ENCODE results near the gene KCTD11. TPM values are rescaled to one million over a fixed set of nuclear protein-coding genes. Genes with fewer than 3 reads are reported as not detected.
A peak's percentile ranks its signal among the peaks of the same experiment; 100 is the strongest.

KCTD11 gene
- total and polyA plus RNA-seq, 10 donors, result 5.4 to 12.0 (median 8.9) TPM

DNA sequence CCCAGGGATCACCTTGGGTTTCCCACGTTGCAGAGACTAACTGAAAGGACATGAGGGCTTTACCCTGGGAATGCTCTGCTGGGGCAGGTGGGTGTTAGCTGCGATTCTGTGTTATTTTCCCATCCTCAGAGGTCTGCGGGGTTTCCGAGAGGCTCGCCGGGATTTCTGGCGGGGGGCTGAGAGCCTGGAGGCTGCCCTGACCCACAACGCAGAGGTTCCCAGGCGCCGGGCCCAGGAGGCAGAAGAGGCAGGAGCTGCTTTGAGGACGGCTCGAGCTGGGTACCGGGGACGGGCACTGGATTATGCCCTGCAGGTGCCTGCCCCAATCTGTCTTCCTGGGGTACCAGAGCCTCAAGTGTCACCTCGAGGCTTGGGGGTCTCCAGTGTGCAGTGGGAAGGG, 8.7 kb upstream of the KCTD11 start:
- no peak for DNase-seq
- intact Hi-C loops (cut with DNase I; ENCODE audit: low total_unique reads), result loop anchor here (10.0 kb wide), 2 partner anchors 48 to 232 kb away; partner anchors contain the start of genes CD68 and YBX2
- 83 to 89% (median 87%) methylated on average over 15 of the region's 15 CpGs for WGBS, 5 donors

DNA sequence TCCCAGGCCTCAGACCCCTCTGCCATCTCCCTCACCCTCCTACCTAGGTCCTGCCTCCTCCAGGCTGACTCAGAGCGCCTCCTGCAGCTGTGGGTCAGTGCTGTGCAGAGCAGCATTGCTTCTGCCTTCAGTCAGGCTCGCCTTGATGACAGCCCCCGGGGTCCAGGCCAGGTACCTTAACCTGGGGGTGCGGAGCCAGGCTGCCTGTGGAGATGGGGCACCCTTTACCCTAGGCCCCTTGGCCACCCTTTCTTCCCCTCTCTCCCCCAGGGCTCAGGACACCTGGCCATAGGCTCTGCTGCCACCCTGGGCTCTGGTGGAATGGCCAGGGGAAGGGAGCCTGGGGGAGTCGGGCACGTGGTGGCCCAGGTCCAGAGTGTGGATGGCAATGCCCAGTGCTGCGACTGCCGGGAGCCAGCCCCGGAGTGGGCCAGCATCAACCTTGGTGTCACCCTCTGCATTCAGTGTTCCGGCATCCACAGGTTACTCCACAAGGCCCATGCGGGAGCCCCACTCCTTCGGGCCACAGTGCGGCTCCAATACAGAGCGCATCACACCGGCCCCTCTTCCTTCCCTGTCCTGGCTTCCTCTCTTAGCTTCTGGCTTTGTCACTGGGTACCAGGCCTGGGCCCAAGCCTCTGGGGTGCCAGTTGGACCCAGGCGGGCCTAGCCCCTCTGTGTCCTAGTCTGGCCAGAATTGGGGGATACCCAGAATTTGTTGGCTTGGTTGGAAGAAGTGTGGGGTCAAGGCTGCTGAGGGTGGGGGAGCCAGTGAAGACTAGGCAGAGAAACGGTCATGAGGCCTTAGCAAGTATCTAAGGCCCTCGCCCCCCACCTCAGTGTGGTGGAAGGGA, 5.0 kb upstream of the KCTD11 start:
- Histone ChIP-seq H3K4me3 (no peak overlapping the region), H3K4me1 (peaks cover 13 to 47% (median 28%) of the 10 kb centered on the region in 6 donors), H3K27ac (no peak overlapping the region), H3K9me3 (no peaks in the 10 kb centered on the region), H3K27me3 (replicated peaks in 1 of 7) (peaks cover 0 to 7% (median 0%) of the 10 kb centered on the region in 7 donors), H3K36me3 (peaks cover 0 to 92% (median 52%) of the 10 kb centered on the region in 6 donors)
- WGBS, 5 donors, result 85 to 90% (median 89%) methylated on average over 13 to 18 of the region's 18 CpGs
- DNase-seq, result no peak
- TF ChIP-seq POLR2AphosphoS5 (IDR thresholded peaks at IDR 0.05) (peak in 2 of 3 donors; percentile 14 to 57), POLR2A (IDR thresholded peaks at IDR 0.05) (no peak)
- intact Hi-C loops (cut with DNase I; ENCODE audit: low total_unique reads), result loop anchor here (10.0 kb wide), 2 partner anchors 52 to 228 kb away; partner anchors contain the start of genes CD68 and YBX2

More for the DNA sequence above, 8.7 kb upstream of the KCTD11 start:
- peaks cover 0 to 43% (median 15%) of the 10 kb centered on the region in 6 donors for H3K4me1 ChIP-seq
- H3K27me3 ChIP-seq (replicated peaks in 1 of 7), result peaks cover 0 to 20% (median 0%) of the 10 kb centered on the region in 7 donors
- H3K4me3 ChIP-seq, result no peak overlapping the region
- no peak overlapping the region for H3K27ac ChIP-seq
- TF ChIP-seq, protein P1, sequence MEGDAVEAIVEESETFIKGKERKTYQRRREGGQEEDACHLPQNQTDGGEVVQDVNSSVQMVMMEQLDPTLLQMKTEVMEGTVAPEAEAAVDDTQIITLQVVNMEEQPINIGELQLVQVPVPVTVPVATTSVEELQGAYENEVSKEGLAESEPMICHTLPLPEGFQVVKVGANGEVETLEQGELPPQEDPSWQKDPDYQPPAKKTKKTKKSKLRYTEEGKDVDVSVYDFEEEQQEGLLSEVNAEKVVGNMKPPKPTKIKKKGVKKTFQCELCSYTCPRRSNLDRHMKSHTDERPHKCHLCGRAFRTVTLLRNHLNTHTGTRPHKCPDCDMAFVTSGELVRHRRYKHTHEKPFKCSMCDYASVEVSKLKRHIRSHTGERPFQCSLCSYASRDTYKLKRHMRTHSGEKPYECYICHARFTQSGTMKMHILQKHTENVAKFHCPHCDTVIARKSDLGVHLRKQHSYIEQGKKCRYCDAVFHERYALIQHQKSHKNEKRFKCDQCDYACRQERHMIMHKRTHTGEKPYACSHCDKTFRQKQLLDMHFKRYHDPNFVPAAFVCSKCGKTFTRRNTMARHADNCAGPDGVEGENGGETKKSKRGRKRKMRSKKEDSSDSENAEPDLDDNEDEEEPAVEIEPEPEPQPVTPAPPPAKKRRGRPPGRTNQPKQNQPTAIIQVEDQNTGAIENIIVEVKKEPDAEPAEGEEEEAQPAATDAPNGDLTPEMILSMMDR (IDR thresholded peaks at IDR 0.05 in 8 of 11, conservative IDR thresholded peaks at IDR 0.05 in 3 of 11), result no peak
- TF ChIP-seq POLR2AphosphoS5 (IDR thresholded peaks at IDR 0.05) (peak in 2 of 3 donors; percentile 9 to 62), POLR2A (IDR thresholded peaks at IDR 0.05) (no peak)
- peaks cover 0 to 100% (median 74%) of the 10 kb centered on the region in 6 donors for H3K36me3 ChIP-seq
- no peaks in the 10 kb centered on the region for H3K9me3 ChIP-seq

DNA sequence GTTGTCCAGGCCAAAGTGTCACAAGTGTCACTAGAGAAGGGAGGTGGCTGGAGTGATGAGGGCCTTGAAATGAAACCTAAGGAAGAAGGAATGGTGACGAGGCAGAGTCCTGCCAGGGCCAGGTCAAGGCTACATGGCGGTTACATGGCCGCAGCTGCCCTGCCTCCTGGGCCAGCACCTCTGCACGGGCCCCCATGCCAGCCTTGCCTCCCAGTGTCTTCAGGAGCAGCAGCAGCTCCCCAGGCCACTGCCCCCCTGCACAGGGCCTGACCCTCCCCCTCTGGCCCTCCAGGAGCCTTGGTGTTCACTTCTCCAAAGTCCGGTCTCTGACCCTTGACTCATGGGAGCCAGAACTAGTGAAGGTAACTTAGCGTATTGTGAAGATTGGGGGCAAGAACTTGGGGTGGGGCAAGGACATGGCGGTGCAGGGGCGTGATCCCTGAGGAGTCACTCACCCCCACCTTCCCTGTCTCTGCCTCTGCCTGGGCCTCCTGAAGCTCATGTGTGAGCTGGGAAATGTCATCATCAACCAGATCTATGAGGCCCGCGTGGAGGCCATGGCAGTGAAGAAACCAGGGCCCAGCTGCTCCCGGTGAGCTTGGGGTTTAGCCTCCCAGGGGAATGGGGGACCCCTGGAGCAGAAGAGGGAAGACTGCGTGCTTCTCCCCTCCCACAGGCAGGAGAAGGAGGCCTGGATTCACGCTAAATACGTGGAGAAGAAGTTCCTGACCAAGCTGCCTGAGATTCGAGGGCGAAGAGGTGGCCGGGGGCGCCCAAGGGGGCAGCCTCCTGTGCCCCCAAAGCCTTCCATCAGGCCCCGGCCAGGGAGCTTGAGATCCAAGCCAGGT, 4.1 kb upstream of the KCTD11 start:
- intact Hi-C loops (cut with DNase I; ENCODE audit: low total_unique reads), result loop anchor here (10.0 kb wide), 2 partner anchors 53 to 227 kb away; partner anchors contain the start of genes CD68 and YBX2
- 73 to 82% (median 75%) methylated on average over 19 of the region's 19 CpGs for WGBS, 5 donors
- Histone ChIP-seq H3K36me3 (peaks cover 0 to 83% (median 45%) of the 10 kb centered on the region in 6 donors), H3K4me3 (no peak overlapping the region), H3K27ac (no peak overlapping the region), H3K27me3 (replicated peaks in 1 of 7) (peaks cover 0 to 7% (median 0%) of the 10 kb centered on the region in 7 donors), H3K4me1 (peaks cover 21 to 55% (median 36%) of the 10 kb centered on the region in 6 donors), H3K9me3 (no peaks in the 10 kb centered on the region)
- TF ChIP-seq, protein P1 (IDR thresholded peaks at IDR 0.05 in 8 of 11, conservative IDR thresholded peaks at IDR 0.05 in 3 of 11), result no peak
- no peak for TF ChIP-seq POLR2A (IDR thresholded peaks at IDR 0.05)
- no peak for TF ChIP-seq POLR2AphosphoS5 (IDR thresholded peaks at IDR 0.05)
- DNase-seq, result no peak

DNA sequence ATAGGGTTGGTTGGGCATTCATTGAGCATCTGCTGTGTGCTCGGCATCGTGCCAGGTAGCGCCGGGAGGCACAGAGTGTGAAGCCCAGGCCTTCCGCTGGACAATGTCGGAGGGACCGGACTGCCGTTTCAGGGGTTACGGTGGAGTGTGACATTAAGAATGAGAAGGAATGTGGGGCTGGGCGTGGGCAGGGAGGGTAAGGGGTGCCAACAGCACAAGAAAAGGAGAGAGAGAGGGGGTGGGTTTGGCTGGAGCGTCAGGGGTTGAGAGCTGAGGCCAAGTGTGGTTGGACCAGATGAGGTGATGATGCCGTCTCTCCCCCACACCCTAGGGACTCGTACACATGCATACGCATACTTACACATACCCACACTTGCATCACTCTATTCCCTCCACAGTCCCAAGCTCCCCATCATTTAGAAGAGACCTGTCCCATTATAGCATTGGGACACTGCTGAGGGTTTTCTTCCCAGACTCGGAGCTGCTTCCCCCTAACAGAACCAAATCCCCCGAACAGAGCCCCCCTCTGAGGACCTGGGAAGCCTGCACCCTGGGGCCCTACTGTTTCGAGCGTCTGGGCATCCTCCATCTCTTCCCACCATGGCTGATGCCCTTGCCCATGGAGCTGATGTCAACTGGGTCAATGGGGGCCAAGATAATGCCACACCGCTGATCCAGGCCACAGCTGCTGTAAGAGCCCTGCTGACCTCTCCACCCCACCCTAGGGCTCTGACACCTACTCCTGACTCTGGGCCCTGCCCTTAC, 3.3 kb upstream of the KCTD11 start:
- WGBS, 5 donors, result 78 to 89% (median 81%) methylated on average over 18 to 19 of the region's 19 CpGs
- intact Hi-C loops (cut with DNase I; ENCODE audit: low total_unique reads), result loop anchor here (10.0 kb wide), 2 partner anchors 54 to 226 kb away; partner anchors contain the start of genes CD68 and YBX2

More for the DNA sequence above, 3.3 kb upstream of the KCTD11 start:
- Histone ChIP-seq H3K4me1 (peaks cover 28 to 64% (median 44%) of the 10 kb centered on the region in 6 donors), H3K9me3 (no peaks in the 10 kb centered on the region), H3K36me3 (peaks cover 0 to 75% (median 38%) of the 10 kb centered on the region in 6 donors), H3K27me3 (replicated peaks in 1 of 7) (no peaks in the 10 kb centered on the region), H3K4me3 (no peak overlapping the region), H3K27ac (no peak overlapping the region)
- TF ChIP-seq, protein P1 (IDR thresholded peaks at IDR 0.05 in 8 of 11, conservative IDR thresholded peaks at IDR 0.05 in 3 of 11), result no peak
- TF ChIP-seq POLR2A (IDR thresholded peaks at IDR 0.05) (no peak), POLR2AphosphoS5 (IDR thresholded peaks at IDR 0.05) (peak; percentile 28 to 78 (median 42))
- no peak for DNase-seq
